ENCODE data around the gene FAIM2. TPM values are rescaled to one million over a fixed set of nuclear protein-coding genes. Genes with fewer than 3 reads are reported as not detected.

FAIM2 gene
- total and polyA plus RNA-seq, 9 donors, result under 0.01 to 19.3 (median 2.4) TPM

DNA sequence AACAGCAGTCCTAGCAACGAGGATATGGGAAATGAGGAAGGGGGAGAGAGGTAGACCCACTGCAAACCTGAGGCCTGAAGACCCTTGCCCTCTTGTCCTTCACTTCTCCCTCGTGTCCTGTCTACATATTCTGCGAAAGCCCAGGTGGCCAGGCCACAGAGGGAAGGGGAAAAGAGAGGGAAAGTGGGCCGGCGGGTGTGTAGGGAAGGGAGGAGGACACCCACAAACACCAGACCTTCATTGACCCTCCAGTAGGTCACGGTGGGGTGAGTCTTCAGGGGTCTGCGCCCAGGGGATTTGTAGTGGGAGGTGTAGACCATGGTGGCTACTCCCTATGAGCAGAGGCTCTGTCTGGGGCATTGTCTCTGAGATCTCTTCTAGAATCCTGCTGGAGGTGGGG lies 3.8 kb downstream of the FAIM2 start:
- H3K27ac ChIP-seq, result no peak overlapping the region
- no peak overlapping the region for H3K4me3 ChIP-seq
- intact Hi-C loops (cut with DNase I), result no loop called here
- 83 to 88% (median 84%) methylated on average over 7 of the region's 7 CpGs for WGBS, 3 donors
- H3K4me1 ChIP-seq (ENCODE audit: insufficient read depth), result peaks cover 5% of the 10 kb centered on the region
- TF ChIP-seq, protein P1, sequence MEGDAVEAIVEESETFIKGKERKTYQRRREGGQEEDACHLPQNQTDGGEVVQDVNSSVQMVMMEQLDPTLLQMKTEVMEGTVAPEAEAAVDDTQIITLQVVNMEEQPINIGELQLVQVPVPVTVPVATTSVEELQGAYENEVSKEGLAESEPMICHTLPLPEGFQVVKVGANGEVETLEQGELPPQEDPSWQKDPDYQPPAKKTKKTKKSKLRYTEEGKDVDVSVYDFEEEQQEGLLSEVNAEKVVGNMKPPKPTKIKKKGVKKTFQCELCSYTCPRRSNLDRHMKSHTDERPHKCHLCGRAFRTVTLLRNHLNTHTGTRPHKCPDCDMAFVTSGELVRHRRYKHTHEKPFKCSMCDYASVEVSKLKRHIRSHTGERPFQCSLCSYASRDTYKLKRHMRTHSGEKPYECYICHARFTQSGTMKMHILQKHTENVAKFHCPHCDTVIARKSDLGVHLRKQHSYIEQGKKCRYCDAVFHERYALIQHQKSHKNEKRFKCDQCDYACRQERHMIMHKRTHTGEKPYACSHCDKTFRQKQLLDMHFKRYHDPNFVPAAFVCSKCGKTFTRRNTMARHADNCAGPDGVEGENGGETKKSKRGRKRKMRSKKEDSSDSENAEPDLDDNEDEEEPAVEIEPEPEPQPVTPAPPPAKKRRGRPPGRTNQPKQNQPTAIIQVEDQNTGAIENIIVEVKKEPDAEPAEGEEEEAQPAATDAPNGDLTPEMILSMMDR (IDR thresholded peaks at IDR 0.05), result no peak
- TF ChIP-seq EP300 (IDR thresholded peaks at IDR 0.05), result no peak
- no peak for TF ChIP-seq POLR2A (IDR thresholded peaks at IDR 0.05)
- H3K9me3 ChIP-seq, result no peaks in the 10 kb centered on the region
- no peaks in the 10 kb centered on the region for H3K36me3 ChIP-seq
- no peaks in the 10 kb centered on the region for H3K27me3 ChIP-seq
- peak in 1 of 5 donors; percentile 13 for DNase-seq

DNA sequence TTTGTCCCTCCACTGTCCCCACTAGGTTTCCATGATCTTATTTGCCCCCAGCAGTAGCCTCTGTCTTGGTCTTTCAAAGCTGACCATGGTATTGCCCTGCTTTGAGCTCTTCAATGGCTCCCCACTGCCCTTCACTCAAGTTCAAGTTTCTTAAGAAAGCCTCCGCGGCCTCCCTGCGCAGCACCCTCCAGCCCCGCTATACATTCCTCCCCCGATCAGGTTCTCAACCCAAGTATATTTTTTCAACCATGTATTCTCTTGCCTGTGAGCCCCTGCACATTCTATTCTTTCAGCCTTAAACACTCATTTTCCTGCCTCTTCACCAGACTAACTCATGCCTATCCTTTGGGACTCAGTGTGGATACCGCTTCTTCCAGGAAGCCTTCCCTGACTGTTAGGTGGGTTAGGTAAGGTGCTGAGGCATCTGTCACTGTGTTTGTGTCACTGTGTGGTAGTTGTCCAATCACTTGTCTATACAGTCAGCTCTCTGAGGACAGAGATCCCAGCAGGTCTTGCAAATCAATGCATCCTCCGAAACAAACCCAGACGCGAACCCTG lies 4.3 kb downstream of the FAIM2 start:
- TF ChIP-seq POLR2A (IDR thresholded peaks at IDR 0.05) (no peak), EP300 (IDR thresholded peaks at IDR 0.05) (no peak)
- TF ChIP-seq, protein P1 (IDR thresholded peaks at IDR 0.05), result no peak
- Histone ChIP-seq H3K27ac (no peak overlapping the region), H3K4me3 (no peak overlapping the region), H3K36me3 (no peaks in the 10 kb centered on the region), H3K27me3 (no peaks in the 10 kb centered on the region), H3K9me3 (no peaks in the 10 kb centered on the region), H3K4me1 (ENCODE audit: insufficient read depth) (peaks cover 5% of the 10 kb centered on the region)
- intact Hi-C loops (cut with DNase I), result no loop called here
- peak in 1 of 5 donors; percentile 3 for DNase-seq
- WGBS, 3 donors, result 96 to 98% (median 96%) methylated on average over 9 of the region's 9 CpGs

DNA sequence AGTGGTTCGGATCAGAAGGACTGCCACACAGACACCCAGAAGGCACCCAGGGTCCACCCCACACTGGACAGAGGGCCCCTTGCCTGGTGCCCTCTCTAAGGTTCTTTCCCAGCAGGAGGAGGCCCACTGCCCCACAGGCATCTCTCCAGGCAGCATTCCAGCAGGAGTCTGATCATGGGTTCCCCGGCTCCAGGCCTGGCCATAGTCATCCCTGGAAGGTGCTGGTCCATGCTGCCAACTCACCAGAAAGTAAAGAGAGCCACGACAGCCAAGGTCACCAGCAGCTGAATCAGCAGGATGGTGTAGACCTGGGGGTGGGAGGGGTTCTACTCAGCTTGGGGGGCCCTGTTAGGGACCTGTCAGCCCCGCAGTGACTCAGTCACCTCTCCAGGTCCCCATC lies 6.4 kb downstream of the FAIM2 start:
- intact Hi-C loops (cut with DNase I), result no loop called here
- Histone ChIP-seq H3K27me3 (no peaks in the 10 kb centered on the region), H3K36me3 (no peaks in the 10 kb centered on the region), H3K9me3 (no peaks in the 10 kb centered on the region), H3K4me1 (ENCODE audit: insufficient read depth) (peaks cover 4% of the 10 kb centered on the region), H3K27ac (no peak overlapping the region), H3K4me3 (no peak overlapping the region)
- DNase-seq, result peak in 1 of 5 donors; percentile 5
- WGBS, 3 donors, result 63 to 93% (median 70%) methylated on average over 3 to 4 of the region's 4 CpGs
- TF ChIP-seq POLR2A (IDR thresholded peaks at IDR 0.05) (no peak), EP300 (IDR thresholded peaks at IDR 0.05) (no peak)
- TF ChIP-seq, protein P1 (IDR thresholded peaks at IDR 0.05), result no peak

DNA sequence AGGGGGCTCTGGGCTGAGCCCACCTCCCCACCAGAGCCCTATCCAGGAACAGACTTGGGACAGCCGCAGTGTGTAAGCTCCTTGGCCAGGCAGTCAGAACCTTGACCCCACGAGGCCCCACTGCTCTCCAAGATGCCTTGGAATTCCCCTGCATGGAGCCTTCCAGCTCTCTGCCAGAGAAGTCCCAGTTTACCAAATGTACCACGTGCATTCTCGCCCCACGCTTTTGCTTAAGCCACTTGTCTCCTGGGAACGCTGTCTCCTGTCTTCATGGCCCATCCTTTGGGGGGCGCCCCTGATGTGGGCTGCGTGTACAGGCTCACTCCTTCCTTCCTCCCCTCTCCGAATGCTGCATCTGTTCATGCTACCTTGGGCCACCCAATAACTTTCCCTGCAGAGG lies 7.9 kb downstream of the FAIM2 start:
- Histone ChIP-seq H3K27ac (no peak overlapping the region), H3K27me3 (no peaks in the 10 kb centered on the region), H3K4me3 (no peak overlapping the region), H3K36me3 (no peaks in the 10 kb centered on the region), H3K9me3 (no peaks in the 10 kb centered on the region), H3K4me1 (ENCODE audit: insufficient read depth) (peaks cover 4% of the 10 kb centered on the region)
- 33 to 41% (median 38%) methylated on average over 9 of the region's 9 CpGs for WGBS, 3 donors
- intact Hi-C loops (cut with DNase I), result no loop called here
- DNase-seq, result peak in 4 of 5 donors; percentile 31 to 70 (median 42)
- no peak for TF ChIP-seq EP300 (IDR thresholded peaks at IDR 0.05)
- TF ChIP-seq, protein P1 (IDR thresholded peaks at IDR 0.05), result no peak
